COR-L47 (cell line): ENCODE data around the gene SAMD9.
"Not testable (repeated sequence)": the region's sequence is repeated elsewhere in the genome, so short reads cannot be mapped to it uniquely, and the experiment has no call there.

Source experiments
- DNase-seq: peaks from one replicate; lab custom pipeline; 2025; lab: John Stamatoyannopoulos, UW

The SAMD9 gene

GRCh38 chr7:93117852-93118530 lies at the start of gene SAMD9:
SAMD9 (minus strand) TSS chr7:93117979; CDS start chr7:93106097, 11,882 bp downstream.
- peak; percentile 78 for DNase-seq

DNA sequence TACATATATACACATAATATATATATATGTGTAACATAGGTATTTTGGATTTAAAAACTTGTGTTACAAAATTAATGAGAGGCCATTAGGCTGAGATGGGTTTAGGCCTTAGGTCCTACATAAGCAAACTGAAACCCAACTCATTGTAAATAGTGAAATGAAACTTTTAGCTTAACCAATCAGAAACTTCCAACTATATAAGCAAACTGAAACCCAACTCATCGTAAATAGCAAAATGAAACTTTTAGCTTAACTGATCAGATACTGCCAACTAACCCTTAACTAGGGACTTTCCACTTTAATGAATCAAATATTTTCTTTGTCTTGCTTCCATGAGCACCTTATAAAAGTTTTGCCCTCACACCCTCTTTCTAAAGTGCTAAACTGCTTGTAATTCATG lies 47.7 kb upstream of the SAMD9 start:
- DNase-seq, result no peak

DNA sequence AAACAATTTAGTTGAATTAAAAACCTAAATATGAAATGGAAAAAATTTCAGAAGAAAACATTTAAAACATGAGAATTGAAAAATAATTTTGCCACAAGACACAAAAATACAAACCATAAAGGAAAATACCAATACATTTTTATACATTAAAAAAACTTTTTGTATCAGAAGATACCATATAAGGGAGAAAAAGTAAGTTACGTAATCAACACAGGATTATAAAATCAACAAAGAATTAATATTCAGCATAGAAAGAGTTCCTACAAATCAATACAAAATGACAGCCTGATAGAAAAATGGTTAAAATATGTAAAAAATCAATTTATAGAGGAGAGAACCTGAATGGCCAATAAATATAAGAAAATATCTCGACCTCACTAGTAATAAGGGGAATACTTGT lies 47.0 kb upstream of the SAMD9 start:
- DNase-seq, result no peak

- DNase-seq, result no peak
Measured at GRCh38 chr7:93161181-93161762, 43.5 kb upstream of the SAMD9 start.

- DNase-seq, result no peak
Measured at GRCh38 chr7:93160410-93160809, 42.6 kb upstream of the SAMD9 start.

DNA sequence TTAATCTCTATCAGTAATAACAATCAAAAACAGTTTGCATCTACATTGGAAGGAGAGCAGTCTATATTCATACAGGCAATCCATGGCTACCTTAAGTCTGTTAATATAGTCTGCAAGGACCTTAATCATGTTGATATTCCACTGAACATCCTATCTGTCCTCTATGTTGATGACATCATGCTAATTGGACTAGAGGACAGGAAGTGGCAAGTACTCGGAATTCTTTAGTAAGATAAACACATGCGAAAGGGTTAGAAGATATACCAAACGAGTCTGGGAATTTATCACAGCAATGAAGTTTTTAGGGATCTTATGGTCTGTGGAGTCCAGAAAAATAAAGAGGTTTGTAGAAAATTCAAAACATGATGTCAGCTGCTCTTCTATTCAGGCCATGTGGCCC lies 41.7 kb upstream of the SAMD9 start:
- no peak for DNase-seq

- DNase-seq, result no peak
Measured at GRCh38 chr7:93156884-93157283, 39.1 kb upstream of the SAMD9 start.

GRCh38 chr7:93150200-93150835 lies 32.5 kb upstream of the SAMD9 start:
- DNase-seq, result no peak

GRCh38 chr7:93148727-93149126 lies 30.9 kb upstream of the SAMD9 start:
- DNase-seq, result no peak

- DNase-seq, result no peak
Measured at GRCh38 chr7:93148144-93148543, 30.4 kb upstream of the SAMD9 start, which contains the start of gene SAMD9L. SAMD9L (minus strand) TSS chr7:93148385; CDS start chr7:93135971, 12,414 bp downstream.

- peak; percentile 8 for DNase-seq
Measured at GRCh38 chr7:93147363-93147762, 29.6 kb upstream of the SAMD9 start.

DNA sequence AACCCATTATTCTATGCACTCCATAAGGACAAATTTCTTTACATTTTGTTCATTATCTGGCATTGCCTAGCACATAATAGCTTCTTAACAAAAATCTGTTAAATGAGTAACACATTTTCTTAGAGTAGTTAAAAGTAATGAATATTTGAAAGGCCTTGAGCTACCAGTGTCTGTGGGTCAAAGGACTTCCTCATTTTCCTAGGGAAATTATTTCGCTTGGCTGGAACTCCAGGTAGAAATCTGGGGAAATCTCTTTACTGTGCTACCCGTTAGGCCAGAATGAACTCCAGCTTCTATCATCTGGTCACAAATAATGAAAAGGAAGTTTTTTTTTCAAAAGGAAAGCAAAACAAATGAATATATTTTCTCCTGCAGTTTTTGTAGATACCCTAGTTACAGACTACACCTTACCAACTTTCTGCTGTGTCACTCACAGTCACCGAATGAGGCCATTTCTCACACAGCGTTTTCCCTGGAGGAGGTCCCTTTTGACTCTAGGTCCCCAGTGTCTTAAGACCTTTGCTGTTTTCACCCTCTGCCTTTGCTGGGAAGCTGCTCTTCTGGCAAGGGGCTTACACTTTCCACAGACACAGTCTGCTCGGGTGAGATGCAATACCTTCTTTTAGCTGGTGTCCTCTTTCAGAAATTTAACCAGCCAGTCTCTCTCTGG lies 28.8 kb upstream of the SAMD9 start:
- DNase-seq, result no peak

GRCh38 chr7:93146036-93146435 lies 28.3 kb upstream of the SAMD9 start:
- DNase-seq, result no peak

DNA sequence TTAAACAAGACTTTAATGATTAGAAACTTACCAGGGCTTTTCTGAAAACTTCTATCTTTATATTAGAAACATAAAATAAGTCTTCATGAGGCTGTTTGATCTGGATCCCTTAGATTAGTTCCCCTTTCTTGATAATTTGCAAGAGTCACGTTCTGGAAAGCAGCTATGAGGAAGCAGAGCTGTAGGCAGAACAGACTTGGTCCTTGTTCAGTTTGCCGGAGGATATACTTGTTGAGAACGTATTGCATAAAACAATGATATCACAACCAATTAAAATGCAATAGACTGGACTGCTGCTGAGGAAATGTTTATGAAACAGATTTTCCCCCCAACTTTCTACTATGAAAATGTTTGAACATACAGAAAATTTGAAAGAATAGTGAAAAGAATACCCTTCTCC lies 27.6 kb upstream of the SAMD9 start:
- no peak for DNase-seq

DNA sequence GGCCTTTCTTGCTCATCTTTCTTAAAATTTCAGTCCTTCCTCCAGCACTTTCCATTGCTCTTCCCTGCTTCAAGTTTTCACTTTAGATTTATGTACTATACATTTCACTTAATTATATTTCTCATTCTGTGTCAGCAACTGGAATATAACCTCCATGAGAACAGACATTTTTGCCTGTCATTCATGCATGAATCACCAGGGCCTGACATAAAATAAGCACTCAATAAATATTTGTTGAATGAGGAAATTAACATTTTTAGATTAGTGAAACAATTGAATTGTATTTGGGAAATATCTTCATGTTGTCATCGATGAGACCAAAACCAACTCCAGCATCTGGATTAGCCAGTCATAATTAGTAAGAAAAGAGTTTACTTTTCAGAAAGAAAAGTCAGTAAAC lies 24.3 kb upstream of the SAMD9 start:
- DNase-seq, result no peak

- no peak for DNase-seq
Measured at GRCh38 chr7:93140582-93141191, 22.9 kb upstream of the SAMD9 start.

GRCh38 chr7:93138576-93138975 lies 20.8 kb upstream of the SAMD9 start:
- no peak for DNase-seq

DNA sequence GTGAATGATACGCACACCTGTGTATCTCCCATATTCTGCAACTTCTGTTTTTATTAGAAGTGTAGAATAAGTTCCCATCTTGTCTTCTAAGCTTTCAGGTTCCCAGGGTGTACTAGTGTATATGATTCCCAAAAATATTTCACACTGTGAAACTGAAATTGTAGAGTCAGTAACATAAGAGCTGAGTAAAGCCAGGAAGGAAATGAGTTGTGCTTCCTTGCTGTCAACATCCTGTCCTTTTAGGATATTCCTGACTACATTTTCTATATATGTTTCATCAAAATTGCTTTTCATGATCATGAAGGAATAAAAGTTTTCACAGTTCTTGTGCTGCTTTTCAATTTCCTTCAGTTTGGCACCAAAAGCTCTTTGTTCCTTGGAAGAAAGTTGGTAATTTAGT lies 15.2 kb upstream of the SAMD9 start:
- DNase-seq, result no peak

DNA sequence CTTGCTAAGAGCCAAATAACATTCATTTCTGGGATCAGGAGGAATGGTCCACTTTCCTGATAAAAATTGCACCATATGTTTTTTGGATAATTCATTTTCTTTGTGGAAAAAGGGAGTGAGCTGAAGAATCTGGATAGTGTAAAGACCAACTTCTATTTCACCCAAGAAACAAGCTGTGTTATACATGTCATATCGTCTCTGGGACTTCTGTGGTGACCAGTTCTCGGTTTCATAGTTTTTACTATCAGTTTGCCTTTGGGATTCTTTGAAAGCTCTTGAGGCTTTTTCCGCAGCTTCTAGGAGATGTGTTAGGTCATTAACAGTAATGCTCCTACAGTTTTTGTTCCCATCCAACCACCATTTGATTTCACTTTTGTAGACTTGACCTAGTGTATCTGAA lies 14.4 kb upstream of the SAMD9 start:
- DNase-seq, result no peak

DNA sequence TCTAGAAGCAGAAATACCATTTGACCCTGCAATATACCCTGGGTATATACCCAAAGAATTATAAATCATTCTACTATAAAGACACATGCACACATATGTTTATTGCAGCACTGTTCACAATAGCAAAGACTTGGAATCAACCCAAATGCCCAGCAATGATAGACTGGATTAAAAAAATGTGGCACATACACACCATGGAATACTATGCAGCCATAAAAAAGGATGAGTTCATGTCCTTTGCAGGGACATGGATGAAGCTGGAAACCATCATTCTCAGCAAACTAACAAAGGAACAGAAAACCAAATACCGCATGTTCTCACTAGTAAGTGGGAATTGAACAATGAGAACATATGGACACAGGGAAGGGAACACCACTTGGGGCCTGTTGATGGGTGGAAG lies 9.2 kb upstream of the SAMD9 start:
- not testable (repeated sequence) for DNase-seq

DNA sequence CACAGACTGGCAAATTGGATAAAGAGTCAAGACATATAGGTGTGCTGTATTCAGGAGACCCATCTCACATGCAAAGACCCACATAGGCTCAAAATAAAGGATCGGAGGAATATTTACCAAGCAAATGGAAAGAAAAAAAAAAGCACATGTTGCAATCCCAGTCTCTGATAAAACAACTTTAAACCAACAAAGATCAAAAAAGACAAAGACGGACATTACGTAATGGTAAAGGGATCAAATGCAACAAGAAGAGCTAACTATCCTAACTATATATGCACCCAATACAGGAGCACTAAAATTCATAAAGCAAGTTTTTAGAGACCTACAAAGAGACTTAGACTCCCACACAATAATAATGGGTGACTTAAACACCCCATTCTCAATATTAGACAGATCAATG lies 5.8 kb upstream of the SAMD9 start:
- DNase-seq, result not testable (repeated sequence)
